RWPE1 (cell line): ENCODE data around the gene SLMAP.

Experiments used
- CTCF ChIA-PET: fragments of 350-600 bp; sonication (Branson Sonifier 250); formaldehyde crosslinking; extraction: SDS; loops from one replicate; lab custom pipeline; 2021; lab: Yijun Ruan, JAX
- POLR2A ChIA-PET: fragments of 400-600 bp; formaldehyde crosslinking; extraction: SDS; loops from one replicate; lab custom pipeline; 2020; ENCODE audit warnings: antibody characterized with exemption; ENCODE audit not compliant: low non-redundant PET; lab: Yijun Ruan, JAX
- DNase-seq: peaks from one replicate; pipeline ENCODE4 v3.0.0; 2012; ENCODE audit warnings: low spot score
- H3K27ac ChIP-seq: fragments of 450-650 bp; 2 replicates; pipeline ENCODE4 v1.5.1; 2017
- CTCF ChIP-seq: fragments of 450-650 bp; conservative IDR thresholded peaks from 2 replicates; pipeline ENCODE4 v1.5.1; 2017; ENCODE audit warnings: low read depth, mild to moderate bottlenecking

SLMAP gene

DNA sequence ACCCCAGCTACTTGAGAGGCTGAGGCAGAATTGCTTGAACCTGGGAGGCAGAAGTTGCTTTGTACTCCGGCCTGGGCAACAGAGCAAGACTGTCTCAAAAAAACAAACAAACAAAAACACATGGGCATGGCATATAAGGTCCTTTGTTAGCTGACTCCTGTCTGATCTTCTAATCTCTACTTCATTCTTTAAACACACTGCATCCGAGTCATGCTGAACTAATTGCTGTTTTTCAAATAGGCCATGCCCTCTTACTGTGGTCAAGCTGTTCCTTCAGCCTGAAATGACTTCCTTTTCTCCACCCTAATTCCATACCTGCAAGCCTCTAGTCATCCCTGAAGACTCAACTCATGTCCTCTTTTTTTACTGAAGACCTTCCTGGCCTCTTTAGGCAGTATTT lies 22.3 kb upstream of the SLMAP start:
- POLR2A ChIA-PET: no interaction called here
- TF ChIP-seq CTCF: no peak
- no peak for DNase-seq
- CTCF ChIA-PET: no interaction called here
- H3K27ac ChIP-seq: no peak overlapping the region

DNA sequence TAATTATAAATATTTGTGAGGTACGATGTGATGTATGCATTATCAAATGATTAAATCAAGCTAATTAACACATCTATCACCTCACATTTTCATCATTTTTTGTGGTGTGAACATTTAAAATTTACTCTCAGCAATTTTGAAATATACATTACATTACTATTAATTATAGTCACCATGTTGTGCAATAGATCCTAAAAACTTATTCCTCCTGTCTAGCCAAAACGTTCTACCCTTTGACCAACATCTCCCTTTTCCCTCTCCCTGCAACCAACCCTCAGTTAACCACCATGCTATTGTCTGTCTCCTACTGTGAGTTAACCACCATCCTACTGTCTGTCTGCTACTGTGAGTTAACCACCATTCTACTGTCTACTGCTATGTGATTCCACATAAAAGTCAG lies 20.7 kb upstream of the SLMAP start:
- H3K27ac ChIP-seq: no peak overlapping the region
- no peak for TF ChIP-seq CTCF
- ChIA-PET CTCF (no interaction called here), POLR2A (no interaction called here)
- DNase-seq: no peak

- ChIA-PET POLR2A (no interaction called here), CTCF (no interaction called here)
- DNase-seq: no peak
- TF ChIP-seq CTCF: no peak
- H3K27ac ChIP-seq: no peak overlapping the region
Observed at GRCh38 chr3:57737840-57738239, 18.3 kb upstream of the SLMAP start.

GRCh38 chr3:57738391-57738790 lies 17.7 kb upstream of the SLMAP start:
- no peak for DNase-seq
- no peak overlapping the region for H3K27ac ChIP-seq
- POLR2A ChIA-PET: no interaction called here
- no peak for TF ChIP-seq CTCF
- CTCF ChIA-PET: interaction anchor here (1.0 kb wide), 1 partner anchor 11 kb away, joined by 5 read pairs; no protein-coding TSS in a partner anchor

DNA sequence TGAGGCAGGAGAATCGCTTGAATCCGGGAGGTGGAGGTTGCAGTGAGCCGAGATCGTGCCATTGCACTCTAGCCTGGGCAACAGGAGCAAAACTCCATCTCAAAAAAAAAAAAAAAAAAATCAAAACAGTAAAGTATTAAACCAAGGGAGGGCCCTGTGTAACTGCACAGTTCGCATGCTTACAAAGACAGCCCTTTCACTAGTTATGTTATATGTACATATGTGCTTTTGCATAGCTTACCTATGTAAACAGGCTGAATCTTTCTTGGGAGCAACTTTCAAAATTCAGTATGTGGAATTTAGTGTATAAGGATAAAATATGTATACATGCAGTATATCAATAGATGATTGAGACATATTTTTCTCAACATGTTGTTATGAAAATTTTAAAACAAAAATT lies 16.1 kb upstream of the SLMAP start:
- no peak overlapping the region for H3K27ac ChIP-seq
- no peak for DNase-seq
- ChIA-PET CTCF (no interaction called here), POLR2A (no interaction called here)
- TF ChIP-seq CTCF: no peak

DNA sequence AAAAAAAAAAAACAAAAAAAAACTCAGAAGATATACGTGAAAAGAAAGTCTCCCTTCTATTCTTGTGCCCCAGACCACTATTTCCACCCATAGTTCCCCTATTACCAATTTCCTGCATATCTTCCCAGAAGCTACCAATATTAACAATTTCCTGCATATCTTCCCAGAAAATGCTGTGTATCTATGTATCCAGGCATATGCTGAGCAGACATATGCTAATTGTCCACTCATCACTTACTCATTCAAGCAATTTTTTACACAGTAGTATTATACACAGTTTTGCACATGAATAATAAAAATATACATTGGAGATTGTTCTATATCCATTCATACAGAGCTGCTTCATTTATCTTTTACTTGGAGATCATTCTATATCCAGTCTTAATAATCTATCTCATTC lies 12.6 kb upstream of the SLMAP start:
- POLR2A ChIA-PET: no interaction called here
- CTCF ChIA-PET: interaction anchor here (0.6 kb wide), 1 partner anchor 147 kb away, joined by 3 read pairs; no protein-coding TSS in a partner anchor
- DNase-seq: no peak
- TF ChIP-seq CTCF: no peak
- H3K27ac ChIP-seq: no peak overlapping the region

GRCh38 chr3:57745101-57745500 lies 11.0 kb upstream of the SLMAP start:
- CTCF ChIA-PET: interaction anchor here (0.6 kb wide), 1 partner anchor 73 kb away, joined by 3 read pairs; no protein-coding TSS in a partner anchor
- no peak for DNase-seq
- POLR2A ChIA-PET: no interaction called here
- no peak for TF ChIP-seq CTCF
- H3K27ac ChIP-seq: no peak overlapping the region
